ENCODE results near the gene PRKCD. TPM values are rescaled to one million over a fixed set of nuclear protein-coding genes. Genes with fewer than 3 reads are reported as not detected.

Gene PRKCD
- polyA plus RNA-seq, 3 donors, result 123 to 329 (median 158) TPM

- H3K79me2 ChIP-seq (ENCODE audit: insufficient read depth, low read length), result peaks cover 68% of the 10 kb centered on the region
- H3K9ac ChIP-seq (ENCODE audit: insufficient read depth, low read length, poor library complexity, severe bottlenecking), result no peak overlapping the region
- H3K4me1 Mint-ChIP-seq, result peaks cover 11% of the 10 kb centered on the region
- H3K36me3 ChIP-seq (replicated peaks in 1 of 2; ENCODE audit: control insufficient read depth in 1 of 2, insufficient read depth in 2 of 2, low read length in 2 of 2), result peaks cover 95 to 100% of the 10 kb centered on the region in 2 donors
- no peak for DNase-seq
- no peak overlapping the region for H3K4me3 ChIP-seq (replicated peaks in 1 of 3; ENCODE audit: low read depth in 2 of 3, low read length in 3 of 3)
- 80% methylated on average over 2 of the region's 4 CpGs for WGBS (ENCODE audit: insufficient coverage)
- H3K27ac Mint-ChIP-seq, result peak overlapping the region in 3 of 7 donors; percentile 23 to 46 (median 41)
- H3K27me3 Mint-ChIP-seq (ENCODE audit: low read depth in 3 of 3), result no peaks in the 10 kb centered on the region
- H4K20me1 ChIP-seq (ENCODE audit: insufficient read depth, low read length), result peaks cover 98% of the 10 kb centered on the region
- no peaks in the 10 kb centered on the region for H3K9me3 ChIP-seq (replicated peaks in 1 of 2; ENCODE audit: control insufficient read depth in 1 of 2, insufficient read depth in 1 of 2, low read length in 2 of 2)
- H3K36me3 Mint-ChIP-seq, result peaks cover 87 to 96% of the 10 kb centered on the region in 2 donors
- intact Hi-C loops (cut with micrococcal nuclease), result no loop called here
- no peak overlapping the region for H2AFZ ChIP-seq (ENCODE audit: insufficient read depth, low read depth, low read length, poor library complexity, severe bottlenecking)
- no peak overlapping the region for H3K27ac ChIP-seq (ENCODE audit: low read depth in 1 of 2, low read length in 2 of 2)
- no peak overlapping the region for H3K4me2 ChIP-seq (replicated peaks; ENCODE audit: extremely low read depth, low read length, poor library complexity, severe bottlenecking)
- TF ChIP-seq, protein P1, sequence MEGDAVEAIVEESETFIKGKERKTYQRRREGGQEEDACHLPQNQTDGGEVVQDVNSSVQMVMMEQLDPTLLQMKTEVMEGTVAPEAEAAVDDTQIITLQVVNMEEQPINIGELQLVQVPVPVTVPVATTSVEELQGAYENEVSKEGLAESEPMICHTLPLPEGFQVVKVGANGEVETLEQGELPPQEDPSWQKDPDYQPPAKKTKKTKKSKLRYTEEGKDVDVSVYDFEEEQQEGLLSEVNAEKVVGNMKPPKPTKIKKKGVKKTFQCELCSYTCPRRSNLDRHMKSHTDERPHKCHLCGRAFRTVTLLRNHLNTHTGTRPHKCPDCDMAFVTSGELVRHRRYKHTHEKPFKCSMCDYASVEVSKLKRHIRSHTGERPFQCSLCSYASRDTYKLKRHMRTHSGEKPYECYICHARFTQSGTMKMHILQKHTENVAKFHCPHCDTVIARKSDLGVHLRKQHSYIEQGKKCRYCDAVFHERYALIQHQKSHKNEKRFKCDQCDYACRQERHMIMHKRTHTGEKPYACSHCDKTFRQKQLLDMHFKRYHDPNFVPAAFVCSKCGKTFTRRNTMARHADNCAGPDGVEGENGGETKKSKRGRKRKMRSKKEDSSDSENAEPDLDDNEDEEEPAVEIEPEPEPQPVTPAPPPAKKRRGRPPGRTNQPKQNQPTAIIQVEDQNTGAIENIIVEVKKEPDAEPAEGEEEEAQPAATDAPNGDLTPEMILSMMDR (IDR thresholded peaks at IDR 0.05), result no peak
- H3K4me1 ChIP-seq (ENCODE audit: control insufficient read depth in 1 of 2, insufficient read depth in 2 of 2, low read length in 2 of 2), result peaks cover 0 to 3% of the 10 kb centered on the region in 2 donors
- no peaks in the 10 kb centered on the region for H3K27me3 ChIP-seq (ENCODE audit: control insufficient read depth in 2 of 2, insufficient read depth in 2 of 2, low read length in 2 of 2)
- no peaks in the 10 kb centered on the region for H3K9me3 Mint-ChIP-seq
- H3K4me3 Mint-ChIP-seq, result no peak overlapping the region
Observed at GRCh38 chr3:53187430-53187829, 26.4 kb downstream of the PRKCD start.

DNA sequence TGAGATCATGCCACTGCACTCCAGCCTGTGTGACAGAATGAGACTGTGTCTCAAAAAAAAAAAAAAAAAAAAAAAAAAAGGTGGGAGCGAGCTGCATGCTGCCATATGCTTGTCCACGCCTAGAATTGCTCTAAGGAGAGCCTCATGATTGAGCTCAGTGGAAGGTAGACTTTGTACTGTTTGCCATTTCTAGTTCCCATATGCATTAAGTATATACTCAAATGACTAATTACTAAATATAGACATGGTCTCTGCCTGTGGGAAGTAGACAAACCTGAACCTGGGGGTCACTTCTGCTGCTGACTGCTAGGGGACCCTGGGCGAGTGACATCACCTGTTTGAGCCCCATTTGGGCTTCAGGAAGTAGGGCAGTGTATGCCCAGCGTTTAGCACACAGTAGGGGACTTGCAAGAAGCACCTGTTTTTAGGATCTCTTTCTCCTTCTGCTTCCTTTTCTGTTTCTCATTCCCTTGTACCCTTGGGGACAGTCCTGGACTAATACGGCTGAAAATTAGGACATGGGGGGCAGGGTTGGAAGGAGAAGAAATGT lies 27.2 kb downstream of the PRKCD start:
- H3K4me1 ChIP-seq (ENCODE audit: control insufficient read depth in 1 of 2, insufficient read depth in 2 of 2, low read length in 2 of 2), result peaks cover 0 to 3% of the 10 kb centered on the region in 2 donors
- no peak overlapping the region for H3K4me3 ChIP-seq (replicated peaks in 1 of 3; ENCODE audit: low read depth in 2 of 3, low read length in 3 of 3)
- Mint-ChIP-seq H3K36me3 (peaks cover 85 to 96% of the 10 kb centered on the region in 2 donors), H3K4me1 (peaks cover 11% of the 10 kb centered on the region), H3K27ac (peak overlapping the region in 2 of 7 donors; percentile 22 to 59), H3K4me3 (no peak overlapping the region), H3K9me3 (no peaks in the 10 kb centered on the region), H3K27me3 (ENCODE audit: low read depth in 3 of 3) (peaks cover 0 to under 1% (median 0%) of the 10 kb centered on the region in 3 donors)
- no peak overlapping the region for H3K4me2 ChIP-seq (replicated peaks; ENCODE audit: extremely low read depth, low read length, poor library complexity, severe bottlenecking)
- H3K27me3 ChIP-seq (ENCODE audit: control insufficient read depth in 2 of 2, insufficient read depth in 2 of 2, low read length in 2 of 2), result no peaks in the 10 kb centered on the region
- H2AFZ ChIP-seq (ENCODE audit: insufficient read depth, low read depth, low read length, poor library complexity, severe bottlenecking), result no peak overlapping the region
- intact Hi-C loops (cut with micrococcal nuclease), result no loop called here
- no peak for DNase-seq
- H3K9ac ChIP-seq (ENCODE audit: insufficient read depth, low read length, poor library complexity, severe bottlenecking), result no peak overlapping the region
- H3K27ac ChIP-seq (ENCODE audit: low read depth in 1 of 2, low read length in 2 of 2), result peak overlapping the region in 1 of 2 donors; percentile 52
- TF ChIP-seq, protein P1 (IDR thresholded peaks at IDR 0.05), result no peak
- peaks cover 98% of the 10 kb centered on the region for H4K20me1 ChIP-seq (ENCODE audit: insufficient read depth, low read length)
- 100% methylated on average over 1 of the region's 5 CpGs for WGBS (ENCODE audit: insufficient coverage)
- peaks cover 94 to 100% of the 10 kb centered on the region in 2 donors for H3K36me3 ChIP-seq (replicated peaks in 1 of 2; ENCODE audit: control insufficient read depth in 1 of 2, insufficient read depth in 2 of 2, low read length in 2 of 2)
- H3K9me3 ChIP-seq (replicated peaks in 1 of 2; ENCODE audit: control insufficient read depth in 1 of 2, insufficient read depth in 1 of 2, low read length in 2 of 2), result no peaks in the 10 kb centered on the region
- peaks cover 61% of the 10 kb centered on the region for H3K79me2 ChIP-seq (ENCODE audit: insufficient read depth, low read length)
